Mammary epithelial cell (primary cell): ENCODE data around the gene RHBDF1.

Source experiments
- EZH2 ChIP-seq: IDR thresholded peaks from 2 replicates; pipeline ENCODE4 v1.6.1; 2012; ENCODE audit warnings: low read length, inconsistent platforms, borderline replicate concordance
- TF ChIP-seq, protein P1 (sequence below), 2 donors: IDR thresholded peaks in 1 of 2; conservative IDR thresholded peaks in 1 of 2; 2 replicates each; pipeline ENCODE4 v1.5.1; 2011 to 2012; ENCODE audit warnings: inconsistent platforms in 2 of 2, low read length in 2 of 2, mild to moderate bottlenecking in 2 of 2, control low read depth in 1 of 2, low read depth in 1 of 2; ENCODE audit not compliant: insufficient read depth in 1 of 2; ENCODE audit errors: extremely low read depth in 1 of 2

DNA sequence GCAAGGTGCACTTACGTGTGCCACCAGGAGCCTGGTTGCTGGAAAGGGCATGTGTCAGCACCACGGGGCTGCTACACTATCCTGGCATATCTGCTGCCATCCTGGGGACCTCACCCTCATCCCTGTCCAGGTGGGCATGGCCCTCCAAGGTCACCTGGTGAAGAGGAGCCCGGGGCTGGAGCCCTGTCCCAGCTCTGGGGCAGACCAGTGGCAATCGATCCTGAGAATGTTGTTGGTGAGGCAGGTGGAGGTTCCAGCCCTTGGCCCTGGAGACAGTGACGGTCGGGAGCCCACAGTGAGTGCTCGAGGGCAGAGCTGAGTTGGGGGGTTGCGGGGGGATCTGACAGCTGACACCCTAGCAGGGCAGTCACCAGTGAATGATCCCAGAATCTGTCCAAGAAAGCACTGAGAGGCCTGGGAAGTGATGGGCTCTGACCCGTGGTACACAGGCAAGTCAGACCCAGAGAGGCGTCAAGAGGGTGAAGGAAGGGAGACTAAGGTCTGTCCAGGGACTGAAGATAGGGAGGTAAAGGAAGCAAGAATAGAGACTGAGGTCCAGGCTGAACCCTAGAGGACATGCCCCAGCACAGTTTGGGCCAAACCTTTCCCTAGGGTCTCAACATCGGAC is 36.6 kb downstream of the RHBDF1 start:
- TF ChIP-seq EZH2, result no peak
- TF ChIP-seq, protein P1, sequence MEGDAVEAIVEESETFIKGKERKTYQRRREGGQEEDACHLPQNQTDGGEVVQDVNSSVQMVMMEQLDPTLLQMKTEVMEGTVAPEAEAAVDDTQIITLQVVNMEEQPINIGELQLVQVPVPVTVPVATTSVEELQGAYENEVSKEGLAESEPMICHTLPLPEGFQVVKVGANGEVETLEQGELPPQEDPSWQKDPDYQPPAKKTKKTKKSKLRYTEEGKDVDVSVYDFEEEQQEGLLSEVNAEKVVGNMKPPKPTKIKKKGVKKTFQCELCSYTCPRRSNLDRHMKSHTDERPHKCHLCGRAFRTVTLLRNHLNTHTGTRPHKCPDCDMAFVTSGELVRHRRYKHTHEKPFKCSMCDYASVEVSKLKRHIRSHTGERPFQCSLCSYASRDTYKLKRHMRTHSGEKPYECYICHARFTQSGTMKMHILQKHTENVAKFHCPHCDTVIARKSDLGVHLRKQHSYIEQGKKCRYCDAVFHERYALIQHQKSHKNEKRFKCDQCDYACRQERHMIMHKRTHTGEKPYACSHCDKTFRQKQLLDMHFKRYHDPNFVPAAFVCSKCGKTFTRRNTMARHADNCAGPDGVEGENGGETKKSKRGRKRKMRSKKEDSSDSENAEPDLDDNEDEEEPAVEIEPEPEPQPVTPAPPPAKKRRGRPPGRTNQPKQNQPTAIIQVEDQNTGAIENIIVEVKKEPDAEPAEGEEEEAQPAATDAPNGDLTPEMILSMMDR (conservative IDR thresholded peaks at IDR 0.05 in 1 of 2, IDR thresholded peaks at IDR 0.05 in 1 of 2; ENCODE audit: extremely low read depth in 1 of 2, insufficient read depth in 1 of 2, low read depth in 1 of 2, low read length in 2 of 2), result no peak
